Measurements from ENCODE around the gene TRIM38. TPM values are rescaled to one million over a fixed set of nuclear protein-coding genes. Genes with fewer than 3 reads are reported as not detected.

The TRIM38 gene
- total RNA-seq, 4 donors from 2014 or later = 11.5 to 14.0 (median 12.4) TPM

- Histone ChIP-seq H3K9me3 (no peaks in the 10 kb centered on the region), H3K27ac (no peak overlapping the region), H3K27me3 (no peaks in the 10 kb centered on the region), H3K36me3 (no peaks in the 10 kb centered on the region), H3K4me1 (no peaks in the 10 kb centered on the region), H3K4me3 (replicated peaks in 1 of 3) (no peak overlapping the region)
- intact Hi-C loops (cut with DNase I) = no loop called here
- no peak for DNase-seq
- whole genome bisulfite sequencing, 2 donors = 72 to 88% methylated on average over 5 of the region's 5 CpGs
- TF ChIP-seq CTCF (IDR thresholded peaks at IDR 0.05) (no peak), POLR2A (IDR thresholded peaks at IDR 0.05) (no peak)
Measured at GRCh38 chr6:25918083-25918683, 44.4 kb upstream of the TRIM38 start.

- Histone ChIP-seq H3K36me3 (no peaks in the 10 kb centered on the region), H3K4me1 (no peaks in the 10 kb centered on the region), H3K4me3 (replicated peaks in 1 of 3) (no peak overlapping the region), H3K27ac (no peak overlapping the region), H3K27me3 (no peaks in the 10 kb centered on the region), H3K9me3 (no peaks in the 10 kb centered on the region)
- DNase-seq = no peak
- 90 to 91% methylated on average over 5 of the region's 5 CpGs for WGBS, 2 donors
- no peak for TF ChIP-seq CTCF (IDR thresholded peaks at IDR 0.05)
- TF ChIP-seq POLR2A (IDR thresholded peaks at IDR 0.05) = no peak
- intact Hi-C loops (cut with DNase I) = no loop called here
Measured at GRCh38 chr6:25919657-25920056, 42.9 kb upstream of the TRIM38 start.

- Histone ChIP-seq H3K4me3 (replicated peaks in 1 of 3) (no peak overlapping the region), H3K36me3 (no peaks in the 10 kb centered on the region), H3K27ac (no peak overlapping the region), H3K4me1 (no peaks in the 10 kb centered on the region), H3K9me3 (no peaks in the 10 kb centered on the region), H3K27me3 (no peaks in the 10 kb centered on the region)
- TF ChIP-seq POLR2A (IDR thresholded peaks at IDR 0.05) (no peak), CTCF (IDR thresholded peaks at IDR 0.05) (no peak)
- intact Hi-C loops (cut with DNase I) = no loop called here
- no peak for DNase-seq
Measured at GRCh38 chr6:25921525-25922203, 40.9 kb upstream of the TRIM38 start.

- DNase-seq = no peak
- Histone ChIP-seq H3K36me3 (no peaks in the 10 kb centered on the region), H3K4me1 (no peaks in the 10 kb centered on the region), H3K27me3 (no peaks in the 10 kb centered on the region), H3K27ac (no peak overlapping the region), H3K4me3 (replicated peaks in 1 of 3) (no peak overlapping the region), H3K9me3 (no peaks in the 10 kb centered on the region)
- TF ChIP-seq POLR2A (IDR thresholded peaks at IDR 0.05) = no peak
- no peak for TF ChIP-seq CTCF (IDR thresholded peaks at IDR 0.05)
- WGBS, 2 donors = 76 to 84% methylated on average over 2 of the region's 2 CpGs
- intact Hi-C loops (cut with DNase I) = no loop called here
Measured at GRCh38 chr6:25922301-25922700, 40.3 kb upstream of the TRIM38 start.

- WGBS, 2 donors = 78 to 90% methylated on average over 1 of the region's 1 CpG
- no peak overlapping the region for H3K4me3 ChIP-seq (replicated peaks in 1 of 3)
- no peak for TF ChIP-seq POLR2A (IDR thresholded peaks at IDR 0.05)
- intact Hi-C loops (cut with DNase I) = no loop called here
- no peak overlapping the region for H3K27ac ChIP-seq
- DNase-seq = no peak
- H3K9me3 ChIP-seq = no peaks in the 10 kb centered on the region
- H3K36me3 ChIP-seq = no peaks in the 10 kb centered on the region
- H3K27me3 ChIP-seq = no peaks in the 10 kb centered on the region
- H3K4me1 ChIP-seq = no peaks in the 10 kb centered on the region
Measured at GRCh38 chr6:25925876-25926275, 36.7 kb upstream of the TRIM38 start.
